Fibroblast of lung (primary cell): ENCODE data around the gene RBP2.

Experiments
- EZH2 ChIP-seq: IDR thresholded peaks from 2 replicates; pipeline ENCODE4 v1.5.1; 2012; ENCODE audit warnings: low read length, control low read depth, mild to moderate bottlenecking; ENCODE audit errors: missing control alignments
- TF ChIP-seq, protein P1 (sequence below), 2 donors: IDR thresholded peaks in 1 of 2; conservative IDR thresholded peaks in 1 of 2; 1 replicate in 1 of 2; 2 replicates in 1 of 2; pipeline ENCODE4 v1.5.1; 2011 to 2012; ENCODE audit warnings: low read length in 2 of 2, control low read depth in 1 of 2, inconsistent platforms in 1 of 2, low read depth in 1 of 2, mild to moderate bottlenecking in 1 of 2

DNA sequence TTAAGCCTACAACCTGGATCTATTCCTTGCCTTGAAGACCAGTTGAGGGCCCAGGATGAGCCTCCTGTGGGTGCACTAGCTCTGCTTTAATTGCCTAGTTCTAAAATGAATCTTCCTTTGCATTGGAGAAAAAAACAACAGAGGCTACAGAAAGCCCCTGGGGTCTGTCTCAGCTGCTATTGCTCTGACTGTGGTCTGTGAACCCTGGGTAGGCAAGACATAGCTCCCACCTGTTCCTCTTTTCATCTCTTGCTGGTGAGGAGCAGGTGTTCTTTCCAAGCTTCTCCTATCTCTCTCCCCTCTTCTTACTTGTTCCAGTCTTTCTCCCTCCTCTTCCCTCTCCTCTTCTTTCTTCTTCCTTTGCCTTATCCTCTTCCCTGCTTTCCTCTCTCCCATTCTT, 28.8 kb downstream of the RBP2 start:
- TF ChIP-seq, protein P1, sequence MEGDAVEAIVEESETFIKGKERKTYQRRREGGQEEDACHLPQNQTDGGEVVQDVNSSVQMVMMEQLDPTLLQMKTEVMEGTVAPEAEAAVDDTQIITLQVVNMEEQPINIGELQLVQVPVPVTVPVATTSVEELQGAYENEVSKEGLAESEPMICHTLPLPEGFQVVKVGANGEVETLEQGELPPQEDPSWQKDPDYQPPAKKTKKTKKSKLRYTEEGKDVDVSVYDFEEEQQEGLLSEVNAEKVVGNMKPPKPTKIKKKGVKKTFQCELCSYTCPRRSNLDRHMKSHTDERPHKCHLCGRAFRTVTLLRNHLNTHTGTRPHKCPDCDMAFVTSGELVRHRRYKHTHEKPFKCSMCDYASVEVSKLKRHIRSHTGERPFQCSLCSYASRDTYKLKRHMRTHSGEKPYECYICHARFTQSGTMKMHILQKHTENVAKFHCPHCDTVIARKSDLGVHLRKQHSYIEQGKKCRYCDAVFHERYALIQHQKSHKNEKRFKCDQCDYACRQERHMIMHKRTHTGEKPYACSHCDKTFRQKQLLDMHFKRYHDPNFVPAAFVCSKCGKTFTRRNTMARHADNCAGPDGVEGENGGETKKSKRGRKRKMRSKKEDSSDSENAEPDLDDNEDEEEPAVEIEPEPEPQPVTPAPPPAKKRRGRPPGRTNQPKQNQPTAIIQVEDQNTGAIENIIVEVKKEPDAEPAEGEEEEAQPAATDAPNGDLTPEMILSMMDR (conservative IDR thresholded peaks at IDR 0.05 in 1 of 2, IDR thresholded peaks at IDR 0.05 in 1 of 2; ENCODE audit: low read depth in 1 of 2, low read length in 2 of 2) = no peak
- no peak for TF ChIP-seq EZH2
